Parathyroid adenoma (tissue), 2 donors: ENCODE data around the gene IRF2BPL.

Source experiments
- H2AFZ ChIP-seq: fragments of 300-600 bp; sonication (generic); one replicate; pipeline ENCODE4 v1.7.0; 2017; ENCODE audit warnings: antibody characterized with exemption, mild to moderate bottlenecking
- H3K27ac ChIP-seq: fragments of 300-600 bp; sonication (generic); one replicate; pipeline ENCODE4 v1.7.0; 2017
- H3K27me3 ChIP-seq: fragments of 300-600 bp; sonication (generic); one replicate; pipeline ENCODE4 v1.7.0; 2017; ENCODE audit warnings: low read length; ENCODE audit not compliant: control insufficient read depth, insufficient read depth
- H3K36me3 ChIP-seq: fragments of 300-600 bp; sonication (generic); one replicate; pipeline ENCODE4 v1.7.0; 2017; ENCODE audit warnings: low read length; ENCODE audit not compliant: control insufficient read depth, insufficient read depth
- H3K4me1 ChIP-seq: fragments of 300-600 bp; sonication (generic); one replicate; pipeline ENCODE4 v1.7.0; 2017; ENCODE audit warnings: control low read depth
- H3K4me2 ChIP-seq: fragments of 300-600 bp; sonication (generic); one replicate; pipeline ENCODE4 v1.7.0; 2017; ENCODE audit warnings: low read length
- H3K4me3 ChIP-seq: fragments of 300-600 bp; sonication (generic); one replicate; pipeline ENCODE4 v1.7.0; 2017; ENCODE audit warnings: low read depth, low read length
- H3K79me2 ChIP-seq: fragments of 300-600 bp; sonication (generic); one replicate; pipeline ENCODE4 v1.7.0; 2017; ENCODE audit warnings: control low read depth
- H3K9ac ChIP-seq: fragments of 300-600 bp; sonication (generic); one replicate; pipeline ENCODE4 v1.7.0; 2017; ENCODE audit warnings: mild to moderate bottlenecking
- H3K9me3 ChIP-seq: fragments of 300-600 bp; sonication (generic); one replicate; pipeline ENCODE4 v1.7.0; 2017; ENCODE audit warnings: low read length; ENCODE audit not compliant: control insufficient read depth
- TF ChIP-seq, protein P1 (sequence below): fragments of 300-600 bp; sonication (generic); IDR thresholded peaks from one replicate; pipeline ENCODE4 v1.7.0; 2017; ENCODE audit warnings: antibody characterized with exemption, mild to moderate bottlenecking
- donor health status: primary hyperparathyroidism.

IRF2BPL gene

DNA sequence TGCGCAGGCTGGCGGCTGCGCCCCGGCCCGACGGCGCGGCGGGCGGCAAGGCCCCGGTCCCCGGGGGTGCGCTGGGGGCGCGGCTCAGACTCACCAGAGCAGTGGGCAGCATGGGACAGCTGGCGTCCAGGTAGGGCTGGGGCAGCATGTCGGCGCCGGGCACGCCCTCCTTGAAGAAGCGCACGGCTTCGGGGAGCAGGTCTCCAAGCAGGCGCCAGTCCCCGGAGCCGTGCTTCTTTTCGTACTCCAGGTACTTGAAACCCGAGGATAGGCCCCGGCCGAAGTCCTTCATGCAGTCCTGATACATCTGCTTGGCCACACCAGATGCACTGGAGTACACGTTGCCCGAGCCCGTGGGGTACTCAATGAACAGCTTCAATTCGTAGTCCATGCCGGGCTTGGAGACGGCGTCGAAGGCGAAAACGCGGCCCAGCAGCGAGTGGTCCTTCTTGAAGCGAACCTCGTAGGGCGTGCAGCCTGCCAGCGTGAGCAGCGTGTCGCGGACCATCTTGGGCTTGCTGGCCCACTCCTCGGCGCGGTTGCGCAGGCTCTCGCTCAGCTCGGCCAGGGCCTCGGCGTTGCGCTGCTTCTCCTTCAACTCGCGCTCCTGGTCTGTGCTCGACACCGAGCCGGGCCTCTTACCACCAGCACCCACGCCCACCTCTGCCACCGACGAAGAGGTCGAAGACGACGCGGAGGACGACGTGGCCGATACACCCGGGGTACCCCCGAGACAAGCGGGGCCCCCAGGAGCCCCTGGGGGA, 2.2 kb downstream of the IRF2BPL start:
- Histone ChIP-seq H3K9me3 (no peaks in the 10 kb centered on the region), H3K4me1 (peaks cover 21% of the 10 kb centered on the region), H2AFZ (no peak overlapping the region), H3K4me2 (peak overlapping the region; percentile 98), H3K4me3 (peak overlapping the region; percentile 96), H3K27me3 (no peaks in the 10 kb centered on the region), H3K27ac (peak overlapping the region; percentile 100), H3K79me2 (peaks cover 31% of the 10 kb centered on the region), H3K9ac (peak overlapping the region; percentile 100), H3K36me3 (no peaks in the 10 kb centered on the region)
- TF ChIP-seq, protein P1, sequence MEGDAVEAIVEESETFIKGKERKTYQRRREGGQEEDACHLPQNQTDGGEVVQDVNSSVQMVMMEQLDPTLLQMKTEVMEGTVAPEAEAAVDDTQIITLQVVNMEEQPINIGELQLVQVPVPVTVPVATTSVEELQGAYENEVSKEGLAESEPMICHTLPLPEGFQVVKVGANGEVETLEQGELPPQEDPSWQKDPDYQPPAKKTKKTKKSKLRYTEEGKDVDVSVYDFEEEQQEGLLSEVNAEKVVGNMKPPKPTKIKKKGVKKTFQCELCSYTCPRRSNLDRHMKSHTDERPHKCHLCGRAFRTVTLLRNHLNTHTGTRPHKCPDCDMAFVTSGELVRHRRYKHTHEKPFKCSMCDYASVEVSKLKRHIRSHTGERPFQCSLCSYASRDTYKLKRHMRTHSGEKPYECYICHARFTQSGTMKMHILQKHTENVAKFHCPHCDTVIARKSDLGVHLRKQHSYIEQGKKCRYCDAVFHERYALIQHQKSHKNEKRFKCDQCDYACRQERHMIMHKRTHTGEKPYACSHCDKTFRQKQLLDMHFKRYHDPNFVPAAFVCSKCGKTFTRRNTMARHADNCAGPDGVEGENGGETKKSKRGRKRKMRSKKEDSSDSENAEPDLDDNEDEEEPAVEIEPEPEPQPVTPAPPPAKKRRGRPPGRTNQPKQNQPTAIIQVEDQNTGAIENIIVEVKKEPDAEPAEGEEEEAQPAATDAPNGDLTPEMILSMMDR, result no peak

- Histone ChIP-seq H3K9ac (peak overlapping the region; percentile 100), H3K4me3 (peak overlapping the region; percentile 96), H3K27me3 (no peaks in the 10 kb centered on the region), H2AFZ (no peak overlapping the region), H3K27ac (peak overlapping the region; percentile 100), H3K79me2 (peaks cover 31% of the 10 kb centered on the region), H3K4me1 (peaks cover 19% of the 10 kb centered on the region), H3K9me3 (no peaks in the 10 kb centered on the region), H3K4me2 (peak overlapping the region; percentile 98), H3K36me3 (no peaks in the 10 kb centered on the region)
- TF ChIP-seq, protein P1, result no peak
Observed at GRCh38 chr14:77025744-77026165, 2.8 kb downstream of the IRF2BPL start.

DNA sequence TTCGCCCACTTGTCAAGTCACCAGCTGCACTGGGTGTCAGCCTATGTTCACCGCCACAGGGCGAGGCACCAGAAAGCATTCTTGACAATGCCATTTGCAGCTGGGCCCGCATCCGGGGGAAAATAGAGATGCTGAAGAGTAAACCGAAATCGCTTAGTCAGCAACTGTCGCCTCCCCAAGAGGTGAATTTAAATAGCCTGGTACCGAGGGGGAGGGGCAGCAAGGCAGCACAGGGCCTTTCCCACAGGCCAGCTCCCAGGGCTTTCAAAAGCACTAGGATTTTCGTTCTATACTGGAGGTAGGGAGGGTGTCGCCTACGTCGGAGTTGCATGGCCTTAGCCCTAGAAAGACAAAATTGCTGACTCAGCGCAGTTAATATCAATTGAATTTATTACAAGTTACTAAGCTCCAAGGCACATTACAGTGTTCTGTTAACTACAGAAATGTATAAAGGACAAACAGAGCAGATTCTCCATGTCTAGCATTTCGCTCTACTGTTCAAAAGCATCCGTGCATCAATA, 4.3 kb downstream of the IRF2BPL start:
- no peaks in the 10 kb centered on the region for H3K9me3 ChIP-seq
- peak overlapping the region; percentile 0 for H3K9ac ChIP-seq
- H3K4me3 ChIP-seq, result peak overlapping the region; percentile 96
- no peak overlapping the region for H2AFZ ChIP-seq
- H3K4me1 ChIP-seq, result peaks cover 22% of the 10 kb centered on the region
- H3K36me3 ChIP-seq, result no peaks in the 10 kb centered on the region
- H3K79me2 ChIP-seq, result peaks cover 29% of the 10 kb centered on the region
- no peaks in the 10 kb centered on the region for H3K27me3 ChIP-seq
- peak overlapping the region; percentile 98 for H3K4me2 ChIP-seq
- TF ChIP-seq, protein P1, result peak; percentile 5
- H3K27ac ChIP-seq, result peak overlapping the region; percentile 100

GRCh38 chr14:77023001-77023996, 5.2 kb downstream of the IRF2BPL start:
- H3K4me1 ChIP-seq, result peaks cover 19% of the 10 kb centered on the region
- H3K36me3 ChIP-seq, result no peaks in the 10 kb centered on the region
- no peak overlapping the region for H3K9ac ChIP-seq
- H3K27me3 ChIP-seq, result no peaks in the 10 kb centered on the region
- TF ChIP-seq, protein P1, result no peak
- H3K9me3 ChIP-seq, result no peaks in the 10 kb centered on the region
- H3K4me3 ChIP-seq, result peak overlapping the region; percentile 96
- H2AFZ ChIP-seq, result no peak overlapping the region
- H3K27ac ChIP-seq, result peak overlapping the region; percentile 100
- H3K4me2 ChIP-seq, result peak overlapping the region; percentile 98
- peaks cover 29% of the 10 kb centered on the region for H3K79me2 ChIP-seq
